ENCODE data around the gene SLC9A9. TPM values are rescaled to one million over a fixed set of nuclear protein-coding genes. Genes with fewer than 3 reads are reported as not detected.
"Not testable (repeated sequence)": the region's sequence is repeated elsewhere in the genome, so short reads cannot be mapped to it uniquely, and the experiment has no call there.

Gene SLC9A9
- polyA plus RNA-seq, 1 donor = 6.3 TPM

- Histone ChIP-seq H3K9me3 (ENCODE audit: control insufficient read depth, low read depth, low read length) (no peaks in the 10 kb centered on the region), H3K4me1 (ENCODE audit: control insufficient read depth, insufficient read depth, low read length) (no peaks in the 10 kb centered on the region), H3K4me3 (ENCODE audit: low read length) (no peak overlapping the region), H3K27ac (ENCODE audit: low read length) (no peak overlapping the region), H3K27me3 (ENCODE audit: control insufficient read depth, insufficient read depth, low read length) (no peaks in the 10 kb centered on the region), H3K36me3 (ENCODE audit: control insufficient read depth, insufficient read depth, low read length) (no peaks in the 10 kb centered on the region)
- DNase-seq = no peak
- 93% methylated on average over 2 of the region's 3 CpGs for WGBS (ENCODE audit: insufficient coverage, low lambda C conversion rate)
Observed at GRCh38 chr3:143286392-143287010, 561.8 kb downstream of the SLC9A9 start.

GRCh38 chr3:143283432-143284128 lies 564.7 kb downstream of the SLC9A9 start:
- WGBS (ENCODE audit: insufficient coverage, low lambda C conversion rate) = no CpG with 5 or more reads among the region's 4 CpGs
- H3K4me3 ChIP-seq (ENCODE audit: low read length) = no peak overlapping the region

GRCh38 chr3:143280984-143281383 lies 567.3 kb downstream of the SLC9A9 start:
- Histone ChIP-seq H3K4me3 (ENCODE audit: low read length) (no peak overlapping the region), H3K27me3 (ENCODE audit: control insufficient read depth, insufficient read depth, low read length) (no peaks in the 10 kb centered on the region), H3K4me1 (ENCODE audit: control insufficient read depth, insufficient read depth, low read length) (no peaks in the 10 kb centered on the region), H3K9me3 (ENCODE audit: control insufficient read depth, low read depth, low read length) (no peaks in the 10 kb centered on the region), H3K27ac (ENCODE audit: low read length) (no peak overlapping the region), H3K36me3 (ENCODE audit: control insufficient read depth, insufficient read depth, low read length) (no peaks in the 10 kb centered on the region)
- no CpG with 5 or more reads among the region's 2 CpGs for WGBS (ENCODE audit: insufficient coverage, low lambda C conversion rate)
- DNase-seq = peak in 1 of 2 donors; percentile 6

More at GRCh38 chr3:143283432-143284128, 564.7 kb downstream of the SLC9A9 start:
- no peaks in the 10 kb centered on the region for H3K9me3 ChIP-seq (ENCODE audit: control insufficient read depth, low read depth, low read length)
- no peak overlapping the region for H3K27ac ChIP-seq (ENCODE audit: low read length)
- no peaks in the 10 kb centered on the region for H3K27me3 ChIP-seq (ENCODE audit: control insufficient read depth, insufficient read depth, low read length)
- no peak for DNase-seq
- H3K36me3 ChIP-seq (ENCODE audit: control insufficient read depth, insufficient read depth, low read length) = no peaks in the 10 kb centered on the region
- no peaks in the 10 kb centered on the region for H3K4me1 ChIP-seq (ENCODE audit: control insufficient read depth, insufficient read depth, low read length)

- no CpG with 5 or more reads among the region's 5 CpGs for WGBS (ENCODE audit: insufficient coverage, low lambda C conversion rate)
Observed at GRCh38 chr3:143279567-143279966, 568.7 kb downstream of the SLC9A9 start.

GRCh38 chr3:143278721-143279120 lies 569.5 kb downstream of the SLC9A9 start:
- no peaks in the 10 kb centered on the region for H3K9me3 ChIP-seq (ENCODE audit: control insufficient read depth, low read depth, low read length)
- no peaks in the 10 kb centered on the region for H3K27me3 ChIP-seq (ENCODE audit: control insufficient read depth, insufficient read depth, low read length)
- no CpG with 5 or more reads among the region's 1 CpG for WGBS (ENCODE audit: insufficient coverage, low lambda C conversion rate)
- no peaks in the 10 kb centered on the region for H3K36me3 ChIP-seq (ENCODE audit: control insufficient read depth, insufficient read depth, low read length)
- H3K27ac ChIP-seq (ENCODE audit: low read length) = no peak overlapping the region
- H3K4me1 ChIP-seq (ENCODE audit: control insufficient read depth, insufficient read depth, low read length) = no peaks in the 10 kb centered on the region
- H3K4me3 ChIP-seq (ENCODE audit: low read length) = no peak overlapping the region
- DNase-seq = no peak

More at GRCh38 chr3:143279567-143279966, 568.7 kb downstream of the SLC9A9 start:
- H3K27ac ChIP-seq (ENCODE audit: low read length); H3K9me3 ChIP-seq (ENCODE audit: control insufficient read depth, low read depth, low read length); H3K4me1 ChIP-seq (ENCODE audit: control insufficient read depth, insufficient read depth, low read length); H3K36me3 ChIP-seq (ENCODE audit: control insufficient read depth, insufficient read depth, low read length); H3K4me3 ChIP-seq (ENCODE audit: low read length); H3K27me3 ChIP-seq (ENCODE audit: control insufficient read depth, insufficient read depth, low read length); DNase-seq: not testable (repeated sequence)

GRCh38 chr3:143277531-143277930 lies 570.7 kb downstream of the SLC9A9 start:
- 100% methylated on average over 1 of the region's 2 CpGs for WGBS (ENCODE audit: insufficient coverage, low lambda C conversion rate)
- Histone ChIP-seq H3K4me3 (ENCODE audit: low read length) (no peak overlapping the region), H3K36me3 (ENCODE audit: control insufficient read depth, insufficient read depth, low read length) (no peaks in the 10 kb centered on the region), H3K27me3 (ENCODE audit: control insufficient read depth, insufficient read depth, low read length) (no peaks in the 10 kb centered on the region), H3K27ac (ENCODE audit: low read length) (no peak overlapping the region), H3K4me1 (ENCODE audit: control insufficient read depth, insufficient read depth, low read length) (no peaks in the 10 kb centered on the region), H3K9me3 (ENCODE audit: control insufficient read depth, low read depth, low read length) (no peaks in the 10 kb centered on the region)
- DNase-seq = no peak

GRCh38 chr3:143276592-143276991 lies 571.7 kb downstream of the SLC9A9 start:
- H3K4me3 ChIP-seq (ENCODE audit: low read length) = no peak overlapping the region
- no peak overlapping the region for H3K27ac ChIP-seq (ENCODE audit: low read length)
- H3K36me3 ChIP-seq (ENCODE audit: control insufficient read depth, insufficient read depth, low read length) = no peaks in the 10 kb centered on the region
- H3K4me1 ChIP-seq (ENCODE audit: control insufficient read depth, insufficient read depth, low read length) = no peaks in the 10 kb centered on the region
- H3K27me3 ChIP-seq (ENCODE audit: control insufficient read depth, insufficient read depth, low read length) = no peaks in the 10 kb centered on the region
- DNase-seq = no peak
- H3K9me3 ChIP-seq (ENCODE audit: control insufficient read depth, low read depth, low read length) = no peaks in the 10 kb centered on the region

GRCh38 chr3:143273975-143274690 lies 574.1 kb downstream of the SLC9A9 start:
- Histone ChIP-seq H3K27ac (ENCODE audit: low read length) (no peak overlapping the region), H3K9me3 (ENCODE audit: control insufficient read depth, low read depth, low read length) (no peaks in the 10 kb centered on the region), H3K4me1 (ENCODE audit: control insufficient read depth, insufficient read depth, low read length) (no peaks in the 10 kb centered on the region), H3K27me3 (ENCODE audit: control insufficient read depth, insufficient read depth, low read length) (no peaks in the 10 kb centered on the region), H3K4me3 (ENCODE audit: low read length) (no peak overlapping the region), H3K36me3 (ENCODE audit: control insufficient read depth, insufficient read depth, low read length) (no peaks in the 10 kb centered on the region)
- DNase-seq = no peak
- 100% methylated on average over 1 of the region's 1 CpG for WGBS (ENCODE audit: insufficient coverage, low lambda C conversion rate)

- Histone ChIP-seq H3K36me3 (ENCODE audit: control insufficient read depth, insufficient read depth, low read length) (no peaks in the 10 kb centered on the region), H3K9me3 (ENCODE audit: control insufficient read depth, low read depth, low read length) (no peaks in the 10 kb centered on the region), H3K4me3 (ENCODE audit: low read length) (no peak overlapping the region), H3K27ac (ENCODE audit: low read length) (no peak overlapping the region), H3K4me1 (ENCODE audit: control insufficient read depth, insufficient read depth, low read length) (no peaks in the 10 kb centered on the region), H3K27me3 (ENCODE audit: control insufficient read depth, insufficient read depth, low read length) (no peaks in the 10 kb centered on the region)
- no peak for DNase-seq
- WGBS (ENCODE audit: insufficient coverage, low lambda C conversion rate) = no CpG with 5 or more reads among the region's 2 CpGs
Observed at GRCh38 chr3:143271136-143271535, 577.1 kb downstream of the SLC9A9 start.

GRCh38 chr3:143269741-143270140 lies 578.5 kb downstream of the SLC9A9 start:
- H3K27ac ChIP-seq (ENCODE audit: low read length) = no peak overlapping the region
- no peak for DNase-seq
- no peaks in the 10 kb centered on the region for H3K27me3 ChIP-seq (ENCODE audit: control insufficient read depth, insufficient read depth, low read length)
- no peaks in the 10 kb centered on the region for H3K9me3 ChIP-seq (ENCODE audit: control insufficient read depth, low read depth, low read length)
- H3K4me1 ChIP-seq (ENCODE audit: control insufficient read depth, insufficient read depth, low read length) = no peaks in the 10 kb centered on the region
- H3K4me3 ChIP-seq (ENCODE audit: low read length) = no peak overlapping the region
- no peaks in the 10 kb centered on the region for H3K36me3 ChIP-seq (ENCODE audit: control insufficient read depth, insufficient read depth, low read length)
- WGBS (ENCODE audit: insufficient coverage, low lambda C conversion rate) = no CpG with 5 or more reads among the region's 3 CpGs
